SK-N-DZ (cell line): Measurements from ENCODE around the gene GALNT14.

Experiments
- DNase-seq: peaks from one replicate; pipeline ENCODE4 v3.0.0-alpha.2; 2015; ENCODE audit warnings: low spot score

The GALNT14 gene

DNA sequence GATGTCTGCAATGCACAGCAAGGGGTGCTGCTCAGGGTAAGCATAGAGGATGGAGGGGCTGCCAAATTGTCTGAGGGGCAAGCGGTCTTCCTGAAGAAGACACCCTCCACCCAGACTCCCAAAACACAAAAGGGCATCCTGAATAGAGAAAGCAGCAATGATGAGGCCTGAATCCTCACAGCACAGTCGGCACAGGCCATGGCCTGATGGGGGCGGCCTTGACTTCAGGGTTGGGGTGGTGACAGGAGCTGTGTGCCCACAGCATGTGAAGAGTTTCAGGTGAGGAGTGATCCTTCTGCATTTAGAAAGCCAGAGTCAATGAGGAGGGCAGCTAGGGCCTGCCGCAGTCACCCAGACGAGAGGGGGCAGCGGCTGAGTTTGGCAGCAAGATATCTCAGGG is 159.4 kb downstream of the GALNT14 start:
- DNase-seq, result no peak

DNA sequence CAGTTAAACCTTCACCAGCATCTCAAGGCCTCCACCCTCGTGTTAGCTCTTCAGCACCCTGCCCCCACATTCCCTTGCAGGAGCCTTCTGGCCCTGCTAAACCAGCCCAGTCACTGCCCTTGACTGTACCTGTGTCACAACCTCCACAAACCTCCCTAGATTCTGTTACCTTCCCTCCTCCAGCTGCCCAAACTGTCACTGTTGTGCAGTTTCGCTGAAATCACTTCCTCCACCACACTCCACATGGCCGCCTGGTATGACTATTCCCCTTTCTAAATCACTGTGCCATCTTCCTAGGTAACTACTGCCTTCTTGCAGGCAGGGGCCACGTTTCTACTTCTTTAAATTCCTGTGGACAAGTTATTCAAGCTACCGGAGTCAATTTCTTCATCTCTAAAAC is 160.2 kb downstream of the GALNT14 start:
- no peak for DNase-seq

DNA sequence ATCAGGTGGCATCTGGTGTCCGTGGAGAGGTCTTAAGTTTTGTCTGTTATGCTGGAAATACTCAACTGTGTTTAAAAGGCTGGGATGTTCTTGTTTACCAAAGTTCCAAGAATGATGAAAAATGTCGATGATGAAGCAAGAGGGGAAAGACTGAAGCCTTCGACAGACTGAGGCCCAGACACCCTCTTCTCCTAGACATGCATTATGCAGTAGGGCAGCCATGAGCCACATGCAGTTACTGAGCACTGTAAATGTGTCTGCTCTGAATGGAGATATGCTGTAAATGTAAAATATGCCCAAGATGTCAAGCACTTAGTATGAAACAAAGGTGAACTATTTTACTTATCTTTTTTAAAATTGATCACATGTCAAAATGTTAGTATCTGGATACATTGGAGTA is 163.1 kb downstream of the GALNT14 start:
- no peak for DNase-seq

DNA sequence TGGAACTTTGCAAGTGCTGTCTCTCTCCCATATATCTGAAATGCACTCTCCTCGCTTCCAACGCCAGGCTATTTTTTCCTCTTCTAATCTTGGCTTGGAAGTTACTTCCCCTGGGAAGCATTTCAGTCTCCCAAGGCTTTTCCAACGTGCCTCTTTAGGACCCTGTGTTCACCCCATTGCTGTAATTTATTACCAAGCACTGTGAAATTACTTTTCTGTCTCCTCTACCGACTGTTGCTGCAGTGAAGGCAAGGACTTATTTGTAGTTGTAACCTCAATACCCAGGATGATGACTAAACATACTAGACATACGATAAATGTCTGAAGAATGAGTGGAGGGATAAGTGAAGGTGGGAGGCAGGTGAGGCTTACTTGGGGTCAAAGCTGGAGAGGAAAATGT is 163.7 kb downstream of the GALNT14 start:
- no peak for DNase-seq

DNA sequence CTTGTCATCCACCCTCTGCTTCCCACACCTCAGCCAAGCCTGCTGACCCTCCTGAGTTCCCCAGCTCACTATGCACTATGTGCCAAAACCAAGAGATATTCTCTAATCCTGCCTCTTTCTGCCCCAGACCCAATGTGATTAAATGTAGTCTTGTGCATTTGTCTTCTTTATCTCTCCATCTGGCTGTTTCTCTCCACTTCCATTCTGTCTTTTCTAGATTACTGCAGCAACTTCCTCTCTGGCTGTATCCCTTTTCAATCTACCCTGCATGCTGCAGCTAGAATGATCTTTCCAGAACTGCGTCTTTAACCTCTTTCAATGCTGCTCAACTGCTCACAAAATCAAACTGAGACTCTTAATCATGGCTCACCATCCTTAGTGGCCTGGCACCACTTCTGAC is 164.1 kb downstream of the GALNT14 start:
- DNase-seq, result no peak

DNA sequence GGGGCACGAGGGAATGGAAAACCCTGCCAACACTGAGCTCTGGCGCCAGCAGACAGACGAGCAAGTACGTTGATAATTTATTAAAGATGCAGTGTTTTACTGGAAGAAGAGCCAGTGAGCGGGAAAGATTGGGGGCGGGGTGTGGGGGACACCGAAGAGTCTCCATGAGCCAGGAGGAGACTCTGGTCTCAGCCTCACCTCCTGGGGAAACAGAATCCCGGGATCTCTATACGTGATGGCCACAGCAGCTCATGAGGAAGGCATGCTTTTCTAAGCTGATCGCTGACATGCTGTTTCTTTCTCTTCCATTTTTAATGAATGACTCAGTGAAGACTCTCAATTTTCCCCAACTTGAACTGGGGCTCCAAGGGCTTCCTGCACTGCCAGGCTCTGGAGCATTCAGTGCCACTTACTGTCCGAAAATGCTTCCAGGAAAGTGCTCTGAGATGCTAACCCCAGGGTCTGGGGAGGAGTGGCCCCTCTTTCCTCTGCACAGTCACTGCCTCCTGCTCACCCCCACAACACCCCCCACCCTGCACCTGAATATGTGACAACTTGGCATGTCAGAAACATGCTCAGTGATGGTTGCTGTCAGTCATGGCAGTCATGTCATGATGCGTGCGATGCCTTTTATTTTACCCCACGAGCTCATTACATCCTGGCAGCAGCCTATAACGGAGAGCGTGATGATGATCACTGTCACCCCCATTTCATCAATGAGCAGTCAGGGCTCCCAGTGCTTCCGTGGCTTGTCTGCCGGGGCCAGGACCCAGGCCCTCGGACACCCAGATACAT is 166.8 kb downstream of the GALNT14 start:
- no peak for DNase-seq

DNA sequence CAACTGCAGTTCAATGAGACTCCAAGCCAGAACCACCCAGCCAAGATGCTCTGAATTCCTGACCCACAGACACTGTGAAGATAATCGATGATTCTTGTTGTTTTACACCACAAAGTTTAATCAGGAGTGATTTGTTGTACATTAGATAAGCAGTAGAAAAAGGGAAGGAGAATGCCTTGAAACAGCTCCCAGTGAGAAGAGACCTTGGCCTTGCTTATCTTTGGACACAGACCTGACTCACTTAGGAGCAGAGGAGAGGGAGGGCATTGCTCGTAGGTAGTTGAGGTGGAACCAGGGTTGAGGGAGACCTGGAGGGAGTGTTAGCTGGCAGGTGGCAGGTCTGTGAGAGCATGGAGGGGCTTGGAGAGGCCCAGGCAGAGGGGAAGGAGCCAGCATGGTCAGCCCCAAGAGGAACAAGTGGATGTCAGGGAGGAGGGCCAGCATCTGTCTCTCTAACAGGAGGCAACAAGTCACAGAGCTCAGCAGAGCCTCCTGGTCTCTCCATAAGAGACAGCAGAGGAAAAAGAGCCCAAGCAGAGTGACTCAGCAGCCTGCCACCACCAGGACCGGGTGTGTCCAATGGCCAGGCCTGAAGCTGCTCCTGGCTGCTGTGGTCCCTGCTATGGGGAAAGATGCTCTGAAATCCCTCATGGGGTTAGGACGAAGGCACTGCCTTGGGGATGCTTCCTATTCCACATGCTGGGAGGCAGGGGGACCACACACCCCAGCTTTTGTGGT is 169.4 kb downstream of the GALNT14 start:
- no peak for DNase-seq

DNA sequence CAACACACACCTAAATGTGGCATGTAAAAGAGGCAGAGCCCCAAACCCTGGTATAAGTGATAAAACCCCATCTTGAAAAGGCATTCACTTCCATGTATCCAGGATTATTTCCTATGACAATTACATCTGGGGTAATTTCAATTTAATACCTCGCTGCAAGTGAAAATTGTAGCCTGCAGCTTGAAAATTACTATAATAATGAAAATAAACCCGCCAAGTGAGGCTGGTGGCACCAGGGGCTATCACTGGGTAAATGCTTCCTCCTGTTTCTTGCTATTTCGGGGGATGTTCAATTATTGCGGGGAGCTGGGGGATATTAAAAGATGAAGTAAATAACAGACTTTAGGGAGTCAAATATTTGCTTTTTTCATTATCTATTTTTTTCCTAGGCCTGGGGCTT is 171.5 kb downstream of the GALNT14 start:
- DNase-seq, result no peak

DNA sequence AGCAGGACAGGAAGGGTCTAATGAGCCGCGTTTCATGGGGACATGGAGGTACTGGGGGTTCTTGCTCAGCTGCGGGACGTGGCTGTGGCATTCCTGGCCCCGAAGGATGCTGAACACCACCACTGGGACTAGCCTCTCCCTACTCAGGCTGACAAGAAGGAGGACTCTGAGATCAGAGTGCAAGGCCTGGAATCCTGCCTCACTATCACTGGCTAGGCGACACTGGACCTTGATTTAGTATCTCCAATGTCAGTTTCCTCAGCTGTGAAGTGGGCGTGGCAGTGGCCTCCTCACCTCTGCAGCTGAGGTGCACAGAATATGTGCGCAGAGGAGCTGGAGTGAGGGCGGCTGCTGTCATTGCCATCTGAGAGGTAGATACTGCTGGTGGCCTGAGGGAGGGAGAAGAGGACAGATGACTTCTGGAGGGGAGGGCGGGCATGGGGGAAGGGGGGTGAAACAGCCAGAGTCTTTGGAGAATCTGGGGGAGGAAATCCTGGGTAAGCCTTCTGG is 173.2 kb downstream of the GALNT14 start:
- DNase-seq, result no peak

DNA sequence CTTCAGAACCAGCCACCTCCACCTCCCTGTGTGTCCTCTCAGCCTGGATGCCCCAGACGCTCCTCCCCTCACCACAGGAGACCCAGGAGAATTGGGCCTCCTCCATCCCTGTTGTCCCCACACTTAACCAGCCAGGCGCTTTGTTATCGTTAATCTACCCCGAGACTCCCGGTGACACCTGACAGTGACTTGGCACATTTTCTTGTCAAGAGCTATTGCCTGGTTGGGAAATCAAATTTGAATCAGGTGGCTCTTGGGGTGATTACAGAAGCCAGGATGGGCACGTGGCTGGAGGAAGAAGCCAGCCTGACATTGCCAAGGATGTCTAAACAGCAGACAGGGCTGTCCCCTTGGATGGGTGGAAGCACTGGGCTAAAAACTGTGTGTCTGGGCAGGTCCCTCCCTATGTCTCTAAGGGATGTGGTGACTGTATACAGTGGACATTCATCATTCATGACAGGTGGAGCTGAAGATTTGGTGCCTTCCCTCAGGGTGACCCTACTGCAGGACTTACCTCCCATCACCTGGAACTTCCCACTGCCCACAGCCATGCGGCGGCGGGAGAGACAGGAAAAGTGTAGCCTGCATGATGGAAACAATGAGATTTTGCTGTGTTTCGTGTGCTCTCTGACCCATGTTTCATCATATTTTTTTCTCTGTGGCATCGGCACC is 173.8 kb downstream of the GALNT14 start:
- no peak for DNase-seq

DNA sequence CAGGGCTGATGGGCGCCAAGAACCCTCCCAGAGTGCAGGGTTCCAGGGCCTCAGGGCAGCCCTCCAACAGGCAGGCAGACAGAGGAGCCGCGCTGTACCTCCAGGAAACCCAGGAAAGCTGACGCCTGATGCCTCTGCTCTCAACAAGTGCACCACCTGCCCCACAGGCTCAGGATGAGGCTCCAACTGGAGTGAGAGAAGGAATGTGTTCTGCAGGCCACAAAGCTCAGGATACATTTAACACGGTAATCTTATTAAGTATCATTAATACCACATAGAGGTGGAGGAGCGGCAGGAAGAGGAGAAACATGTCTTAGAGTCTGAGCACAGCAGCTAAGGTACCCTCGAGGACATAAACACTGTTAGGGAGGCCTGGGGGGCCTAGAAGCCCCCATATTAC is 175.1 kb downstream of the GALNT14 start:
- no peak for DNase-seq

DNA sequence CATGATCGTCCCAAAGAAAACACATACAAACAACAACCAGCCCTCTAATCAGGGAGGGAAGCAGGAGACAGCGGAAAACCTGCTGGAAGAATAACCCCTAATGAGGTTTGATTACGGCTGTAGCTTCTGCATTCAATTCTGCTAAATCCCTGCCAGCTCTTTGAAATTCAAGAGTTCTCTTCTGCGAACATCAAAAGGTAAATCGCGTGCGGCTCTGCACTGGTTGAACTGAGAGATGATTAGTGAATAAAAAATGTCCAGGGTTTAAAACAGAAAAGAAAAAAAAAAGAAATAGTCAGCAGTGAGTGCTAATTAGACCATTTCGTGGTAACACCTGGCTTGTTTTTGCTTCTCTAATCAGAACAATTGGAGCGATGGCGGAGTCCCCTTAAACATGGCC is 178.0 kb downstream of the GALNT14 start:
- DNase-seq, result no peak

DNA sequence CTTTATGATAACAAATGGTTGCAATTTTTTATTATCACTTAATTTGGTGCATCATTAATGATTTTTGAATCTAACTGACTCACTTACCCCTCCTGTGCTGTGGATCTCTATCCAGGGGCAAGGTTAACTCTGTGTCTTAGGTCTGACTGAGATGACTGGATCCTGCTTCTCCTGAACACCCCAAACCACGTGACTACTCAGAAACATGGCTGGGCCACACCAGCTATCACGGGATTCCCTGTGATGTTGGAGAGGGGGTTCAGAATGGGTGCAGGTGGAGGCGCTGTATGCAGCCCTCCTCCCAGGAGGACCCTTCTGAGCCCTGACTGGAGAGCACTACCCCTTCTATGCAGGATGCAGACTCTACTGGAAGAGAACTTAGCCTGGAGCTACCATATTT is 178.6 kb downstream of the GALNT14 start:
- DNase-seq, result no peak

DNA sequence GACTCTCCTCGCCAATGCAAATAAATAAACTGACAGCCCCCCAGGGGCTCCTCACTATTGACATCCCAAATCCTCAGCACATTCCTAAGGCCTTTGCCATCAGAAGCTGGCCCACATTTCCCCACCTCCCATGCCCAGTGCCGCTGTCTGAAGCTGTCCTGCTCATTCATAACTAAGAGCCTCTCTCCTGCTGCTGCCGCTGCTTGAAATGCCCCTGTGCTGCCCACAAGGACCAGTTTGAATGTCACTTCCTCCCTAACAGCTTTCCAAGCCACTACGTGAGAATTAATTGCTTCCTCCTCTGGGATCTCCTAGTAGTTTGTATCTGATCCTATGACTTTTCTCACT is 179.3 kb downstream of the GALNT14 start:
- DNase-seq, result no peak

DNA sequence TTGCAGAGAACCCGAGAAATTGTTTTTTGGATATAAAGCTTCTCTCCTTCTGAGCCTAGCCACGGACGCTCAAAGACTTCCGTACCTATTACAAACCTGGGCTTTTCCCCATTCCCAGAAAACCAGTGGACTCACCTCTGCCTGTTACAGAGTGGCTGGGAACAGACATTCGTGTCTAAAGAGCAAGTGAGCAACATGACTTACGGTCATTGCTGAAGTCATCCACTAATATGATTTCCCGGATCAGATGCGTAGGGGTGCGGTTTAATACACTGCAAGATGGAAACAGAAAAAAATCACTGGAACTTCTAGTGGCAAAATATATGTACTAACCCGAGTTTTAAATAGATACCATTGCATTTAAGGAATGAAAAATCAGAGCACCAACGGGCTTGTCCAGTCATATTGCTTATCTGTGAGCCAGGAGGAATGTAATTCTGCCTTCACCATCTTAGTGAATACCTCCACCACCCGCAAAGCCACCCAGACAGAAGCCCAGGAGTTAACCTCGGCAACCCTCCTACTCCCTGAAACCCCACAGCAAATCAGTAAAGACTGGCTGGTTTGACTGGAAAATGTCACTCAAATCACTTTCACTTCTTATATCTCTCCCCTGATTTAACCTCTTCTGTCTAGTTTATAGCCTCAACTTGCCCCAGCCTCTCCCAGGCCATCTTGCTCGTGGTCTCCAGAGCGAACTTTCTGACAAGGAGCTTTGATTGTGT is 179.9 kb downstream of the GALNT14 start:
- DNase-seq, result no peak

DNA sequence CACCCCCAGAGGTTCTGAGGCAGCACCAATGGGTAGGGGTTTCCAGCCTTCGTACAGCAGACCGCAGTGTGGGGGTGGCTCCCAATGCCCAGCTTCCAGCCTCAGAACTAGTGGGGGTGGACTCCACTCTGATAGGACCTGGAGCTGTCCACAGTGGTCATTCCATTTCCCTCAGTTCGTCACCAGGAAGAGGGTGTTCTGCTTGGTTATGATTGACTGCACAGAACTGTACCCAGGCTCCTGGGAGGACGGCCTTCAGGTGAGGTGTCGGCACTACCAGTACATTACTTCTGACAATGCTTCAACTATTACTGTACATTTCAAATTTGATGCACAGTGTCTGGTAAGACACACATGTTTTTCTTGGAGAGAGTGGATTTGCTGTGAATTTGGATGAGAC is 180.6 kb downstream of the GALNT14 start:
- no peak for DNase-seq

DNA sequence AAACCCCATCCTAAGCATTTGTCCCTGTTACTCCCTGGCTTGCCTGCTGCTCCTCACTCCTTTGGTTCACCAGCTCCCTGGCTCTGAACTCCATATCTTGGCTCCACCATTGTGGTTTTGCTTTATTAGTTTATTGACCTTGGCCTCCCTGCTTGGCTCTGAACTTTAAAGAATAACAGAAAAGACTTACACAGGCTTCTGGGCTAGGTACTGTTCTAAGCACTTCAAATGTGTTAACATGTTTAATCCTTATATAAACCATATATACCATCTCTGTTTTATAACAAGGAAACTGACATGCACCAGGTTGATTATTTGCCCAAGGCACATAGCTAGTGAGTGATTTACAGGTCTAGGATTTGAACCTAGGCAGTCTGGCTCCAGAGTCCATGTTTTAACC is 181.2 kb downstream of the GALNT14 start:
- DNase-seq, result no peak

DNA sequence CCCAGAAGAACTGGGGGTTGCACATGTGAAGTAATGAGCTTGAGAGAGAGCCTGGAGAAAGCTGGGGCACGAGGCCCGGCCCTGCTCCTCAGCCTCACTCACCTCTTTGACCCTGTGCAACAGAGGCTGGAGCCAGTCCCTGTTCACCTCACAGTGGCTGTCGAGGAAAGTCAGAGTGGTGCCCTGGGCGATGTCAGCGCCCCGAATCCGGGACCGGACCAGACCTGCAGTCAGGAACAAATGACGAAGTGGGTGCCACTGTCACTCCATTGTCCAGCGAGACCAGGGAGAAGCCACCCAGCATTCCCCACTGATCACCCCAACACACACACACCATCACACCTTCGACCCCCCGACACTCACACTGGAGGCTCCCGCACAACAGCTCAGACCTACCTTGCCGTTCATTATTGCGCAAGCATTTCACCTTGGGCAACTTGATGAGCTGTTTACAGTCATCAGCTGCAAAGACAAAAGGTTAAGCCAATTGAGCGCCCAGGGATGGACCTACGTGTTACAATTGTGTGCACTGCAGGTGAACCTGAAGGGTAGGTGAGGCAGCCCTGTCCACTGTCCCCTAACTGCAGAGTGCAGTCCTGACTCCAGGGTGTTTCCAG is 182.6 kb downstream of the GALNT14 start:
- no peak for DNase-seq

DNA sequence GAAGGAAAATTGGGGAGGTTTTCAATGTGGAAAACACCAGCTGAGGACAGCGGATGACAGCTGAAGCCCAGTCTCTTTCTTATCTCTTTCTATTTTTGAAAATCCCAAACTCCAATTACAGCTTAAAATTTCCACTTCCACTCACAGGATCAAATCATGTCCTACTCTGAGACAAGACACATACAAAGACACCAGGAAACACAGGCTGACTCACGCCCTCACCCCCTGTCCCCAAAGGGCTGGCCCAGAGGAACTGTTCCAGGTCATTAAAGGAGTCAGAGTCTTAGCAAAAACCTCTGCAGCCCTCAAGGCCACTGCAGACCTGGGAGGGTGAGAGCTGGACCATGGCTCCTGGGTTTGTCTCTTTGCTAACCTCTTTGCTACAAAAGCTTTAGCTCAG is 187.9 kb downstream of the GALNT14 start:
- no peak for DNase-seq

DNA sequence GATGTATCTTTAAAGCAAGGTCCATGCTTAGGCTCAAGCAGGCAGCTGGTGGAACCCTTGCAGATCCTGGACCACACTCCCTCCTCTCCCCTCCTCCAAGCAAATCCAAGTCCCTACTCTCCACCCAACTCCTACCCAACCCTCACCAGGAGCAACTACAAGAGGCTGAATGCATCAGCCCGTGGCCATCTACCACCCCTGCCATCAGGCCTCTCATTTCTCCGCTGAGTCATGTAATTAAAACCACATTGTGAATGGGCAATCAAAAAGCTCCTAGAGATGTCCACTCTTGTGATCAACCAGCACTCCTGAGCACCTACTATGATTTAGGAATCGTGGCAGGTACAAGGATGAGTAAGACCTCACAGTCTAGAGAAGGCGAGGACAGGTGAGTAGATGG is 188.8 kb downstream of the GALNT14 start:
- DNase-seq, result no peak

DNA sequence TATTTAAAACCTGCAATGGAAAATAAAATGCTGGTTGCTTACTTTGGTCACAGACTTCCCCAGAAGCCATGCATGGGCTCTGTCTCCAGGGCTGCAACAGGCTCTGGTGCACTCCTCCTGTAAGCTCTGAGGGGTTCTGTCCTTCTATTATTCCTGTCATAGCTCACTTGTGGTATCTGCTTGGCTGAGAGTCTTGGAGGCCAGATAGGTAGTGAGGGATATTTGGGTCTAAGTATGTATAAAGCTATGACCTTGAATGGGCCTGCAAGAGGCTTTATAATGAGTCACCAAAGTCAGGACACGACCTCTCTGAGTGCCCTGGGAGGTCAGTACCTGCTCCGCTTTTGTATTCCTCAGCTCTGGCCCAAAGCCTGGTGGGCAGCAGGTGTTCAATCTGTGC is 189.4 kb downstream of the GALNT14 start:
- DNase-seq, result no peak

DNA sequence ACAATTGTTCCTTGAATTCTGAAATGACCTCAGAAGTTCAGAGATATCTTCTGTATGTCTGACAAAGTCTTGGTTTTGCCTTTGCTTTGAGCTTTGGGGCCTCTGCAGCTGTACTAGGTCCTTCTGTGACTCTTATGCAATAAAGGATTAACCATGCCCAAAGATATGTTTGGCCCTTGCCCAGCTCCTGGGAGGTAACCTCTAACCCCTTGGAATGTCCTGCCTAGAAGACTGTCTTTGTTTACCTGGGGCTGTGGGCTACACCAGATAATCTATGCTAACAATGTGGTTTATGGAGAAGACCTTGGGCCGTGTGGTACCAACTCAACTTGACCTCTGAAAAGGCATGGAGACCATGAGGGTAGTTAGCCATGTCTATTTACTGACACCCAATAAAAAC is 190.1 kb downstream of the GALNT14 start:
- no peak for DNase-seq
